Osteoblast (primary cell): Measurements from ENCODE around the gene PCSK5. TPM values are rescaled to one million over a fixed set of nuclear protein-coding genes. Genes with fewer than 3 reads are reported as not detected.

Source experiments
- DNase-seq: peaks from one replicate; pipeline ENCODE4 v3.0.0; 2011; ENCODE audit warnings: low spot score, mixed read lengths; ENCODE audit not compliant: insufficient read length; ENCODE audit errors: missing footprints
- H2AFZ ChIP-seq: 2 replicates; pipeline ENCODE4 v1.6.0; 2011; ENCODE audit warnings: mild to moderate bottlenecking, low read length
- H3K27ac ChIP-seq: 2 replicates; pipeline ENCODE4 v1.5.1; 2011; ENCODE audit warnings: mild to moderate bottlenecking, low read depth, low read length, moderate library complexity
- H3K27me3 ChIP-seq: 2 replicates; pipeline ENCODE4 v1.6.0; 2012; ENCODE audit warnings: mild to moderate bottlenecking, control low read depth, inconsistent platforms, low read length, moderate library complexity; ENCODE audit not compliant: insufficient read depth
- H3K36me3 ChIP-seq: 2 replicates; pipeline ENCODE4 v1.5.1; 2011; ENCODE audit warnings: mild to moderate bottlenecking, low read length, control low read depth, moderate library complexity; ENCODE audit not compliant: insufficient read depth
- H3K4me1 ChIP-seq: 2 replicates; pipeline ENCODE4 v1.5.1; 2011; ENCODE audit warnings: mild to moderate bottlenecking, low read length, control low read depth, moderate library complexity; ENCODE audit not compliant: insufficient read depth
- H3K4me2 ChIP-seq: 2 replicates; pipeline ENCODE4 v1.6.0; 2011; ENCODE audit warnings: mild to moderate bottlenecking, low read length; ENCODE audit not compliant: insufficient read depth
- H3K4me3 ChIP-seq: fragments of 200-600 bp; sonication (generic); 3 replicates; pipeline ENCODE4 v1.5.1; 2012; ENCODE audit warnings: mild to moderate bottlenecking, low read length, inconsistent platforms; ENCODE audit not compliant: insufficient read depth
- H3K79me2 ChIP-seq: 2 replicates; pipeline ENCODE4 v1.6.0; 2012; ENCODE audit warnings: mild to moderate bottlenecking, low read length, control low read depth, inconsistent platforms; ENCODE audit not compliant: insufficient read depth
- H3K9me3 ChIP-seq: 2 replicates; pipeline ENCODE4 v1.5.1; 2011; ENCODE audit warnings: low read depth, low read length, control low read depth
- H4K20me1 ChIP-seq: 2 replicates; pipeline ENCODE4 v1.6.0; 2012; ENCODE audit warnings: mild to moderate bottlenecking, low read length, control low read depth; ENCODE audit not compliant: insufficient read depth
- total RNA-seq: library from RNA; depleted of rRNA; stranded (reverse); fragments of >200 nt; gene quantifications from 2 replicates; pipeline ENCODE4 v1.2.3, GENCODE V29; 2012
- TF ChIP-seq, protein P1 (sequence below): IDR thresholded peaks from 2 replicates; pipeline ENCODE4 v1.5.1; 2011; ENCODE audit warnings: mild to moderate bottlenecking, low read depth, low read length, moderate library complexity; ENCODE audit errors: extremely low read depth

Gene PCSK5
- total RNA-seq, 1 donor: 14.5 TPM

DNA sequence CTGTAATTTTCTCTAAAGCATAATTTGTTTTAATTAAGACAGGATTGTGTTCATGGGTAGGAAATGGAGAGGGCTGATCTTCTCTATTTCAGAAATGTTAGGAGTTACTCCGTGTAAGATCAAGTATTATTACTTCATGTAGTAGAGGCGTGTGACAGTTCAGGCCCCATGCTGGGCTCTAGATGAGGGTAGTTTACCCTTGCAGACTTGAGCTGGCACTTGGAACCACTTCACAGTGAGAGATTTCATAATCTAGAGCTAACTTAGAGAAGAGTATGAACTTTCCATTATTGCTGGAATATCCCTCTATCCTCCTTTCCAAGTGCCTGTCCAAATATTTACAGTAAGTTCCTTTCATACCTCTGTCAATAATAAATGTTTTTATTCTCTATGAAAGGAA, 195.1 kb downstream of the PCSK5 start:
- Histone ChIP-seq H3K4me2 (no peak overlapping the region), H2AFZ (no peak overlapping the region), H3K36me3 (no peaks in the 10 kb centered on the region), H3K27me3 (no peaks in the 10 kb centered on the region), H3K27ac (no peak overlapping the region), H3K4me1 (no peaks in the 10 kb centered on the region), H4K20me1 (no peaks in the 10 kb centered on the region), H3K4me3 (no peak overlapping the region), H3K9me3 (no peaks in the 10 kb centered on the region), H3K79me2 (no peaks in the 10 kb centered on the region)
- TF ChIP-seq, protein P1, sequence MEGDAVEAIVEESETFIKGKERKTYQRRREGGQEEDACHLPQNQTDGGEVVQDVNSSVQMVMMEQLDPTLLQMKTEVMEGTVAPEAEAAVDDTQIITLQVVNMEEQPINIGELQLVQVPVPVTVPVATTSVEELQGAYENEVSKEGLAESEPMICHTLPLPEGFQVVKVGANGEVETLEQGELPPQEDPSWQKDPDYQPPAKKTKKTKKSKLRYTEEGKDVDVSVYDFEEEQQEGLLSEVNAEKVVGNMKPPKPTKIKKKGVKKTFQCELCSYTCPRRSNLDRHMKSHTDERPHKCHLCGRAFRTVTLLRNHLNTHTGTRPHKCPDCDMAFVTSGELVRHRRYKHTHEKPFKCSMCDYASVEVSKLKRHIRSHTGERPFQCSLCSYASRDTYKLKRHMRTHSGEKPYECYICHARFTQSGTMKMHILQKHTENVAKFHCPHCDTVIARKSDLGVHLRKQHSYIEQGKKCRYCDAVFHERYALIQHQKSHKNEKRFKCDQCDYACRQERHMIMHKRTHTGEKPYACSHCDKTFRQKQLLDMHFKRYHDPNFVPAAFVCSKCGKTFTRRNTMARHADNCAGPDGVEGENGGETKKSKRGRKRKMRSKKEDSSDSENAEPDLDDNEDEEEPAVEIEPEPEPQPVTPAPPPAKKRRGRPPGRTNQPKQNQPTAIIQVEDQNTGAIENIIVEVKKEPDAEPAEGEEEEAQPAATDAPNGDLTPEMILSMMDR: no peak
- DNase-seq: no peak

DNA sequence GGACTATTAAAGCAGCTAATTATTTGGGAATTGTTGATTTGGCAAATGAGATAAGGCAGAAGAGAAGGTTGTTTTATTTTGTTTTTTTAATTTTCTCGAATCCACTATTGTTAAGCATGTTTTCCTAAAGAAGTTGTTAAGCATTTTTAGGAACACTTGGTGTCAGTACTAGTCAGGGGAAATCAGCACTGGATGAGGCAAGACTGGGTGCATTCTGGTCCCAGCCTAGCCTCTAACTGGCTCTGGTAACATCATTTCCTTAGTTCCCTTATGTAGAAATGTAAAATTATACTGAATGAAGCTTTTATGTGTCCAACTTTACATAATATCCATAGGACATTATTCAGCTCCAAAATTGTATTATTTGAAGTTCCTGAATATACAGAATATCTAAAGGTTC, 196.1 kb downstream of the PCSK5 start:
- Histone ChIP-seq H3K4me1 (no peaks in the 10 kb centered on the region), H3K9me3 (no peaks in the 10 kb centered on the region), H3K4me3 (no peak overlapping the region), H3K79me2 (no peaks in the 10 kb centered on the region), H3K36me3 (no peaks in the 10 kb centered on the region), H3K27me3 (no peaks in the 10 kb centered on the region), H2AFZ (no peak overlapping the region), H3K27ac (no peak overlapping the region), H4K20me1 (no peaks in the 10 kb centered on the region), H3K4me2 (no peak overlapping the region)
- TF ChIP-seq, protein P1: no peak
- no peak for DNase-seq

DNA sequence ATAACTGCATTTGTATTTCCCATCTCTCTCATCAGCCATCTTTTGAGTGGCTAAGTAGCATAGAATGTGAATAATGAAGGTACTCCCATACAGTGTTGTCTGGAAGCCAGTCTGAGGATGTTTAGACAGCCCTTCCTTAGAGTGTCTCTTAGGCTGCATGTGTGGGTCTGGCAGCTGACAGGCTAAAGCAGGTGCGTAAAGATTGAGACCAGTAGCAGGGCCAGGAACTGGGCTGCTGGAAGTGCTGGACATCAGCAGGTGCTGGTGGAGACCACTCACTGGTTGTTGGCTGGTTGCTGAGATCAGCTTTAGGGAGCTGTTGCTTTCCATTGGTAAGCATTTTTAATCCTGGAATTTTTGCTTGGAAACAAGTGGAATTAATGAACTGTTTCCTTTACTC, 197.5 kb downstream of the PCSK5 start:
- H4K20me1 ChIP-seq: no peaks in the 10 kb centered on the region
- no peaks in the 10 kb centered on the region for H3K4me1 ChIP-seq
- no peak overlapping the region for H3K4me3 ChIP-seq
- H3K27me3 ChIP-seq: no peaks in the 10 kb centered on the region
- H3K79me2 ChIP-seq: no peaks in the 10 kb centered on the region
- TF ChIP-seq, protein P1: no peak
- H3K4me2 ChIP-seq: no peak overlapping the region
- DNase-seq: no peak
- no peak overlapping the region for H2AFZ ChIP-seq
- no peaks in the 10 kb centered on the region for H3K36me3 ChIP-seq
- H3K27ac ChIP-seq: no peak overlapping the region
- no peaks in the 10 kb centered on the region for H3K9me3 ChIP-seq

DNA sequence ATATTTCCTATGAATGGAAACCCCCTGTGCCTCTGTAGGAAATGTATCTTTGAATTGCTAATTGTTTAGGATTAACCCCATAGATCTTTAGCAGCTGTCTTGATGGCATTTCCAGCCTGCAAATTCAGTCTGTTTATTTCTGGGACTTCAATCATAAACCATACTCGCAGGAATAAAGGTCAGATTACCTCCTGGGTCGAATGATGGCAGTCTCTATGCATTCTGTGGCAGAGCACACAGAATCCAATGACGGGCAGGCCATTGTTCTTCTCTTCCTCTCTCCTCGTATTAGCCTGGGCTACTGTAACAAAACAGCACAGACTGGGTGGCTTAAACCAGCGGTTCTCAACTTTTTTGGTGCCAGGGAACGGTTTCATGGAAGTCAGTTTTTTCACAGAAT, 199.9 kb downstream of the PCSK5 start:
- Histone ChIP-seq H2AFZ (no peak overlapping the region), H3K27ac (no peak overlapping the region), H3K79me2 (no peaks in the 10 kb centered on the region), H3K27me3 (no peaks in the 10 kb centered on the region), H3K4me1 (no peaks in the 10 kb centered on the region), H3K9me3 (no peaks in the 10 kb centered on the region), H3K4me2 (no peak overlapping the region), H3K4me3 (no peak overlapping the region), H4K20me1 (no peaks in the 10 kb centered on the region), H3K36me3 (no peaks in the 10 kb centered on the region)
- DNase-seq: no peak
- TF ChIP-seq, protein P1: no peak
